NCI-H2227 (cell line): ENCODE measurements around the gene STARD3NL.

Experiments used
- DNase-seq: peaks from one replicate; lab custom pipeline; 2025; ENCODE audit not compliant: unreplicated experiment; lab: John Stamatoyannopoulos, UW

The STARD3NL gene

GRCh38 chr7:38182450-38182849 is 4.4 kb downstream of the STARD3NL start:
- no peak for DNase-seq

GRCh38 chr7:38185395-38186307 is 7.6 kb downstream of the STARD3NL start:
- no peak for DNase-seq

- DNase-seq = no peak
Measured at GRCh38 chr7:38186593-38187314, 8.7 kb downstream of the STARD3NL start.

GRCh38 chr7:38187794-38188440 is 9.9 kb downstream of the STARD3NL start:
- no peak for DNase-seq

GRCh38 chr7:38189231-38189938 is 11.3 kb downstream of the STARD3NL start:
- no peak for DNase-seq

- no peak for DNase-seq
Measured at GRCh38 chr7:38190011-38190410, 12.0 kb downstream of the STARD3NL start.

GRCh38 chr7:38191791-38192190 is 13.7 kb downstream of the STARD3NL start:
- no peak for DNase-seq

GRCh38 chr7:38192327-38192726 is 14.3 kb downstream of the STARD3NL start:
- DNase-seq = no peak

GRCh38 chr7:38195804-38196595 is 18.0 kb downstream of the STARD3NL start:
- no peak for DNase-seq

- DNase-seq = no peak
Measured at GRCh38 chr7:38198366-38198765, 20.3 kb downstream of the STARD3NL start.

- no peak for DNase-seq
Measured at GRCh38 chr7:38199154-38199553, 21.1 kb downstream of the STARD3NL start.

GRCh38 chr7:38199782-38200181 is 21.7 kb downstream of the STARD3NL start:
- no peak for DNase-seq

GRCh38 chr7:38206071-38206470 is 28.0 kb downstream of the STARD3NL start:
- DNase-seq = no peak

GRCh38 chr7:38207843-38208242 is 29.8 kb downstream of the STARD3NL start:
- DNase-seq = no peak

- no peak for DNase-seq
Measured at GRCh38 chr7:38211486-38211885, 33.4 kb downstream of the STARD3NL start.

GRCh38 chr7:38211940-38212339 is 33.9 kb downstream of the STARD3NL start:
- DNase-seq = no peak

GRCh38 chr7:38215115-38215514 is 37.1 kb downstream of the STARD3NL start:
- no peak for DNase-seq

GRCh38 chr7:38215735-38216670 is 38.0 kb downstream of the STARD3NL start:
- DNase-seq = peak; percentile 74

- DNase-seq = no peak
Measured at GRCh38 chr7:38217672-38218071, 39.6 kb downstream of the STARD3NL start.
